Liver (tissue), 9 donors: ENCODE results near the gene SYNPO2. TPM values are rescaled to one million over a fixed set of nuclear protein-coding genes. Genes with fewer than 3 reads are reported as not detected.

ENCODE experiments used
- DNase-seq: peaks from one replicate; pipeline ENCODE4 v3.0.0-alpha.2; 2017; ENCODE audit warnings: low spot score
- H3K27ac ChIP-seq, 2 donors: one replicate each; pipeline ENCODE4 v1.7.0; 2013; ENCODE audit warnings: inconsistent platforms in 2 of 2, low read length in 2 of 2, control low read depth in 1 of 2, low read depth in 1 of 2, mild to moderate bottlenecking in 1 of 2
- H3K27me3 ChIP-seq, 4 donors: one replicate each; pipeline versions ENCODE4 v1.6.1 to v1.7.0; 2013; ENCODE audit warnings: low read length in 3 of 4, inconsistent platforms in 1 of 4, mild to moderate bottlenecking in 1 of 4, moderate library complexity in 1 of 4; ENCODE audit not compliant: control insufficient read depth in 4 of 4, insufficient read depth in 4 of 4
- H3K36me3 ChIP-seq, 4 donors: one replicate each; pipeline versions ENCODE4 v1.6.1 to v1.7.0; 2013; ENCODE audit warnings: low read length in 3 of 4, mild to moderate bottlenecking in 3 of 4, low read depth in 1 of 4, moderate library complexity in 1 of 4; ENCODE audit not compliant: control insufficient read depth in 4 of 4, insufficient read depth in 3 of 4
- H3K4me1 ChIP-seq, 4 donors: one replicate each; pipeline versions ENCODE4 v1.6.1 to v1.7.0; 2013; ENCODE audit warnings: low read length in 3 of 4, mild to moderate bottlenecking in 3 of 4, moderate library complexity in 1 of 4; ENCODE audit not compliant: control insufficient read depth in 4 of 4, insufficient read depth in 4 of 4
- H3K4me3 ChIP-seq, 3 donors: one replicate each; pipeline versions ENCODE4 v1.6.1 to v1.7.0; 2013; ENCODE audit warnings: low read length in 3 of 3, control low read depth in 1 of 3, low read depth in 1 of 3, mild to moderate bottlenecking in 1 of 3
- H3K9ac ChIP-seq, 2 donors: one replicate each; pipeline ENCODE4 v1.7.0; 2013; ENCODE audit warnings: low read length in 2 of 2, mild to moderate bottlenecking in 2 of 2, moderate library complexity in 2 of 2, control low read depth in 1 of 2, low read depth in 1 of 2
- H3K9me3 ChIP-seq, 4 donors: one replicate each; pipeline versions ENCODE4 v1.6.1 to v1.7.0; 2013; ENCODE audit warnings: low read length in 3 of 4; ENCODE audit not compliant: control insufficient read depth in 4 of 4
- ATF3 ChIP-seq: IDR thresholded peaks from 2 replicates; pipeline ENCODE4 v1.6.1; 2016; ENCODE audit warnings: antibody characterized with exemption
- EGR1 ChIP-seq, 2 donors: IDR thresholded peaks; 2 replicates each; pipeline ENCODE4 v1.6.1; 2016 to 2018; ENCODE audit warnings: antibody characterized with exemption in 2 of 2, low read depth in 2 of 2
- FOXA1 ChIP-seq: IDR thresholded peaks from 2 replicates; pipeline ENCODE4 v1.6.1; 2016; ENCODE audit warnings: antibody characterized with exemption
- FOXA2 ChIP-seq: IDR thresholded peaks from 2 replicates; pipeline ENCODE4 v1.6.1; 2016; ENCODE audit warnings: antibody characterized with exemption
- GABPA ChIP-seq, 2 donors: IDR thresholded peaks in 1 of 2; conservative IDR thresholded peaks in 1 of 2; 2 replicates each; pipeline ENCODE4 v1.6.1; 2016; ENCODE audit warnings: antibody characterized with exemption in 2 of 2, mild to moderate bottlenecking in 1 of 2, moderate library complexity in 1 of 2
- HNF4A ChIP-seq, 2 donors: conservative IDR thresholded peaks; 2 replicates each; pipeline ENCODE4 v1.6.1; 2016; ENCODE audit warnings: antibody characterized with exemption in 2 of 2, mild to moderate bottlenecking in 2 of 2
- JUND ChIP-seq, 2 donors: IDR thresholded peaks; 2 replicates each; pipeline ENCODE4 v1.6.1; 2016; ENCODE audit warnings: antibody characterized with exemption in 2 of 2
- MAX ChIP-seq: IDR thresholded peaks from 2 replicates; pipeline ENCODE4 v1.6.1; 2016; ENCODE audit warnings: antibody characterized with exemption
- NR2F2 ChIP-seq: IDR thresholded peaks from 2 replicates; pipeline ENCODE4 v1.6.1; 2016; ENCODE audit warnings: antibody characterized with exemption
- RAD21 ChIP-seq, 2 donors: IDR thresholded peaks; 2 replicates each; pipeline ENCODE4 v1.6.1; 2016; ENCODE audit warnings: antibody characterized with exemption in 2 of 2, mild to moderate bottlenecking in 2 of 2
- SP1 ChIP-seq: IDR thresholded peaks from 2 replicates; pipeline ENCODE4 v1.6.1; 2018; ENCODE audit warnings: antibody characterized with exemption, mild to moderate bottlenecking
- TAF1 ChIP-seq: conservative IDR thresholded peaks from 2 replicates; pipeline ENCODE4 v1.6.1; 2016; ENCODE audit warnings: antibody characterized with exemption, mild to moderate bottlenecking
- YY1 ChIP-seq: IDR thresholded peaks from 2 replicates; pipeline ENCODE4 v1.6.1; 2016; ENCODE audit warnings: antibody characterized with exemption, mild to moderate bottlenecking
- WGBS: extraction: QIAGEN DNeasy Blood & Tissue Kit; methylation state at CpG from one replicate; pipeline ENCODE4 v1.1.7; 2013; 5-methylcytosine and 5-hydroxymethylcytosine counted together
- polyA plus RNA-seq, 2 donors: library from polyadenylated mRNA; stranded (reverse) in 1 of 2; unstranded in 1 of 2; fragments of 200-250 nt in 1 of 2; fragments of >200 nt in 1 of 2; fragmentation: Nextera tagmentation in 1 of 2; extraction: Ambion mirVana in 1 of 2; gene quantifications; one replicate each; pipeline versions ENCODE4 v1.2.1 to v1.2.3, GENCODE V29; 2013 to 2015
- total RNA-seq, 2 donors: library from RNA; depleted of rRNA; stranded (reverse); fragments of >200 nt; gene quantifications; one replicate each; pipeline ENCODE4 v1.2.3, GENCODE V29; 2014
- TF ChIP-seq, protein P1 (sequence below): fragments of 150-350 bp; IDR thresholded peaks from 2 replicates; pipeline ENCODE4 v1.5.1; 2017; ENCODE audit warnings: improper control_type of control experiment, low read depth, low read length; ENCODE audit not compliant: missing input control
- TF ChIP-seq, protein P2 (sequence below): IDR thresholded peaks from 2 replicates; pipeline ENCODE4 v1.6.1; 2016; ENCODE audit warnings: antibody characterized with exemption, mild to moderate bottlenecking
- TF ChIP-seq, protein P3 (sequence below): IDR thresholded peaks from 2 replicates; pipeline ENCODE4 v1.6.1; 2016; ENCODE audit warnings: antibody characterized with exemption
- donor health status: healthy.
- donor health status: healthy.
- donor health status: healthy.
- donor health status: healthy.
- donor health status: healthy.

The SYNPO2 gene
- total and polyA plus RNA-seq, 4 donors, result 2.4 to 10.9 (median 3.4) TPM

- Histone ChIP-seq H3K4me3 (no peak overlapping the region), H3K36me3 (no peaks in the 10 kb centered on the region), H3K9ac (no peak overlapping the region), H3K27ac (peak overlapping the region in 1 of 2 donors; percentile 15), H3K4me1 (no peaks in the 10 kb centered on the region), H3K9me3 (no peaks in the 10 kb centered on the region), H3K27me3 (peaks cover 0 to 2% (median 0%) of the 10 kb centered on the region in 4 donors)
- TF ChIP-seq SP1, result no peak
- TF ChIP-seq GABPA (IDR thresholded peaks at IDR 0.05 in 1 of 2, conservative IDR thresholded peaks at IDR 0.05 in 1 of 2), result no peak
- no peak for TF ChIP-seq RAD21 (IDR thresholded peaks at IDR 0.05)
- TF ChIP-seq, protein P1, sequence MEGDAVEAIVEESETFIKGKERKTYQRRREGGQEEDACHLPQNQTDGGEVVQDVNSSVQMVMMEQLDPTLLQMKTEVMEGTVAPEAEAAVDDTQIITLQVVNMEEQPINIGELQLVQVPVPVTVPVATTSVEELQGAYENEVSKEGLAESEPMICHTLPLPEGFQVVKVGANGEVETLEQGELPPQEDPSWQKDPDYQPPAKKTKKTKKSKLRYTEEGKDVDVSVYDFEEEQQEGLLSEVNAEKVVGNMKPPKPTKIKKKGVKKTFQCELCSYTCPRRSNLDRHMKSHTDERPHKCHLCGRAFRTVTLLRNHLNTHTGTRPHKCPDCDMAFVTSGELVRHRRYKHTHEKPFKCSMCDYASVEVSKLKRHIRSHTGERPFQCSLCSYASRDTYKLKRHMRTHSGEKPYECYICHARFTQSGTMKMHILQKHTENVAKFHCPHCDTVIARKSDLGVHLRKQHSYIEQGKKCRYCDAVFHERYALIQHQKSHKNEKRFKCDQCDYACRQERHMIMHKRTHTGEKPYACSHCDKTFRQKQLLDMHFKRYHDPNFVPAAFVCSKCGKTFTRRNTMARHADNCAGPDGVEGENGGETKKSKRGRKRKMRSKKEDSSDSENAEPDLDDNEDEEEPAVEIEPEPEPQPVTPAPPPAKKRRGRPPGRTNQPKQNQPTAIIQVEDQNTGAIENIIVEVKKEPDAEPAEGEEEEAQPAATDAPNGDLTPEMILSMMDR, result no peak
- no peak for TF ChIP-seq TAF1
- no peak for TF ChIP-seq JUND (IDR thresholded peaks at IDR 0.05)
- TF ChIP-seq HNF4A (conservative IDR thresholded peaks at IDR 0.05), result no peak
- TF ChIP-seq NR2F2, result no peak
- TF ChIP-seq, protein P2, sequence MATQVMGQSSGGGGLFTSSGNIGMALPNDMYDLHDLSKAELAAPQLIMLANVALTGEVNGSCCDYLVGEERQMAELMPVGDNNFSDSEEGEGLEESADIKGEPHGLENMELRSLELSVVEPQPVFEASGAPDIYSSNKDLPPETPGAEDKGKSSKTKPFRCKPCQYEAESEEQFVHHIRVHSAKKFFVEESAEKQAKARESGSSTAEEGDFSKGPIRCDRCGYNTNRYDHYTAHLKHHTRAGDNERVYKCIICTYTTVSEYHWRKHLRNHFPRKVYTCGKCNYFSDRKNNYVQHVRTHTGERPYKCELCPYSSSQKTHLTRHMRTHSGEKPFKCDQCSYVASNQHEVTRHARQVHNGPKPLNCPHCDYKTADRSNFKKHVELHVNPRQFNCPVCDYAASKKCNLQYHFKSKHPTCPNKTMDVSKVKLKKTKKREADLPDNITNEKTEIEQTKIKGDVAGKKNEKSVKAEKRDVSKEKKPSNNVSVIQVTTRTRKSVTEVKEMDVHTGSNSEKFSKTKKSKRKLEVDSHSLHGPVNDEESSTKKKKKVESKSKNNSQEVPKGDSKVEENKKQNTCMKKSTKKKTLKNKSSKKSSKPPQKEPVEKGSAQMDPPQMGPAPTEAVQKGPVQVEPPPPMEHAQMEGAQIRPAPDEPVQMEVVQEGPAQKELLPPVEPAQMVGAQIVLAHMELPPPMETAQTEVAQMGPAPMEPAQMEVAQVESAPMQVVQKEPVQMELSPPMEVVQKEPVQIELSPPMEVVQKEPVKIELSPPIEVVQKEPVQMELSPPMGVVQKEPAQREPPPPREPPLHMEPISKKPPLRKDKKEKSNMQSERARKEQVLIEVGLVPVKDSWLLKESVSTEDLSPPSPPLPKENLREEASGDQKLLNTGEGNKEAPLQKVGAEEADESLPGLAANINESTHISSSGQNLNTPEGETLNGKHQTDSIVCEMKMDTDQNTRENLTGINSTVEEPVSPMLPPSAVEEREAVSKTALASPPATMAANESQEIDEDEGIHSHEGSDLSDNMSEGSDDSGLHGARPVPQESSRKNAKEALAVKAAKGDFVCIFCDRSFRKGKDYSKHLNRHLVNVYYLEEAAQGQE, result no peak
- no peak for TF ChIP-seq ATF3
- no peak for TF ChIP-seq YY1
- TF ChIP-seq FOXA1, result no peak
- TF ChIP-seq, protein P3, sequence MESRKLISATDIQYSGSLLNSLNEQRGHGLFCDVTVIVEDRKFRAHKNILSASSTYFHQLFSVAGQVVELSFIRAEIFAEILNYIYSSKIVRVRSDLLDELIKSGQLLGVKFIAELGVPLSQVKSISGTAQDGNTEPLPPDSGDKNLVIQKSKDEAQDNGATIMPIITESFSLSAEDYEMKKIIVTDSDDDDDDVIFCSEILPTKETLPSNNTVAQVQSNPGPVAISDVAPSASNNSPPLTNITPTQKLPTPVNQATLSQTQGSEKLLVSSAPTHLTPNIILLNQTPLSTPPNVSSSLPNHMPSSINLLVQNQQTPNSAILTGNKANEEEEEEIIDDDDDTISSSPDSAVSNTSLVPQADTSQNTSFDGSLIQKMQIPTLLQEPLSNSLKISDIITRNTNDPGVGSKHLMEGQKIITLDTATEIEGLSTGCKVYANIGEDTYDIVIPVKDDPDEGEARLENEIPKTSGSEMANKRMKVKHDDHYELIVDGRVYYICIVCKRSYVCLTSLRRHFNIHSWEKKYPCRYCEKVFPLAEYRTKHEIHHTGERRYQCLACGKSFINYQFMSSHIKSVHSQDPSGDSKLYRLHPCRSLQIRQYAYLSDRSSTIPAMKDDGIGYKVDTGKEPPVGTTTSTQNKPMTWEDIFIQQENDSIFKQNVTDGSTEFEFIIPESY, result no peak
- no peak for TF ChIP-seq EGR1 (IDR thresholded peaks at IDR 0.05; ENCODE audit: low read depth in 2 of 2)
- TF ChIP-seq FOXA2, result no peak
- TF ChIP-seq MAX, result no peak
- 73% methylated on average over 4 of the region's 4 CpGs for WGBS
- no peak for DNase-seq
Measured at GRCh38 chr4:119025420-119025819, 136.8 kb downstream of the SYNPO2 start.
